BJ (cell line): Measurements from ENCODE around the gene CLDN24. TPM values are rescaled to one million over a fixed set of nuclear protein-coding genes. Genes with fewer than 3 reads are reported as not detected.

Experiments used
- CTCF ChIA-PET: fragments of 350-600 bp; formaldehyde crosslinking; extraction: SDS; loops from one replicate; lab custom pipeline; 2021; ENCODE audit warnings: antibody characterized with exemption, inconsistent platforms; lab: Yijun Ruan, JAX
- POLR2A ChIA-PET: fragments of 300-600 bp; sonication (Branson Sonifier 250); formaldehyde crosslinking; extraction: SDS; loops from one replicate; lab custom pipeline; 2021; ENCODE audit warnings: antibody characterized with exemption; lab: Charles Lee
- DNase-seq: peaks from one replicate; pipeline ENCODE4 v3.0.0-alpha.2; 2011; ENCODE audit warnings: low read depth
- H3K27me3 ChIP-seq: 2 replicates; pipeline ENCODE4 v1.6.0; 2011; ENCODE audit warnings: low read length; ENCODE audit not compliant: control insufficient read depth, insufficient read depth
- H3K36me3 ChIP-seq: 2 replicates; pipeline ENCODE4 v1.5.1; 2011; ENCODE audit warnings: low read length; ENCODE audit not compliant: control insufficient read depth, insufficient read depth
- H3K4me3 ChIP-seq: 2 replicates; pipeline ENCODE4 v1.5.1; 2011; ENCODE audit warnings: low read depth, mild to moderate bottlenecking, control low read depth, low read length
- polyA plus RNA-seq: library from polyadenylated mRNA; depleted of rRNA; stranded (reverse); fragments of >200 nt; gene quantifications from 2 replicates; pipeline ENCODE4 v1.2.3, GENCODE V29; 2011
- TF ChIP-seq, protein P1 (sequence below): IDR thresholded peaks from 2 replicates; pipeline ENCODE4 v1.5.1; 2011; ENCODE audit warnings: low read depth, mild to moderate bottlenecking, control low read depth, inconsistent platforms, low read length, moderate library complexity; ENCODE audit not compliant: insufficient read depth

Gene CLDN24
- polyA plus RNA-seq, 1 experiment, result not detected

GRCh38 chr4:183333983-183334382, 11.8 kb upstream of the CLDN24 start:
- no peak for DNase-seq
- CTCF ChIA-PET, result no interaction called here
- Histone ChIP-seq H3K4me3 (no peak overlapping the region), H3K27me3 (no peaks in the 10 kb centered on the region), H3K36me3 (no peaks in the 10 kb centered on the region)
- POLR2A ChIA-PET, result no interaction called here
- TF ChIP-seq, protein P1, sequence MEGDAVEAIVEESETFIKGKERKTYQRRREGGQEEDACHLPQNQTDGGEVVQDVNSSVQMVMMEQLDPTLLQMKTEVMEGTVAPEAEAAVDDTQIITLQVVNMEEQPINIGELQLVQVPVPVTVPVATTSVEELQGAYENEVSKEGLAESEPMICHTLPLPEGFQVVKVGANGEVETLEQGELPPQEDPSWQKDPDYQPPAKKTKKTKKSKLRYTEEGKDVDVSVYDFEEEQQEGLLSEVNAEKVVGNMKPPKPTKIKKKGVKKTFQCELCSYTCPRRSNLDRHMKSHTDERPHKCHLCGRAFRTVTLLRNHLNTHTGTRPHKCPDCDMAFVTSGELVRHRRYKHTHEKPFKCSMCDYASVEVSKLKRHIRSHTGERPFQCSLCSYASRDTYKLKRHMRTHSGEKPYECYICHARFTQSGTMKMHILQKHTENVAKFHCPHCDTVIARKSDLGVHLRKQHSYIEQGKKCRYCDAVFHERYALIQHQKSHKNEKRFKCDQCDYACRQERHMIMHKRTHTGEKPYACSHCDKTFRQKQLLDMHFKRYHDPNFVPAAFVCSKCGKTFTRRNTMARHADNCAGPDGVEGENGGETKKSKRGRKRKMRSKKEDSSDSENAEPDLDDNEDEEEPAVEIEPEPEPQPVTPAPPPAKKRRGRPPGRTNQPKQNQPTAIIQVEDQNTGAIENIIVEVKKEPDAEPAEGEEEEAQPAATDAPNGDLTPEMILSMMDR, result no peak

DNA sequence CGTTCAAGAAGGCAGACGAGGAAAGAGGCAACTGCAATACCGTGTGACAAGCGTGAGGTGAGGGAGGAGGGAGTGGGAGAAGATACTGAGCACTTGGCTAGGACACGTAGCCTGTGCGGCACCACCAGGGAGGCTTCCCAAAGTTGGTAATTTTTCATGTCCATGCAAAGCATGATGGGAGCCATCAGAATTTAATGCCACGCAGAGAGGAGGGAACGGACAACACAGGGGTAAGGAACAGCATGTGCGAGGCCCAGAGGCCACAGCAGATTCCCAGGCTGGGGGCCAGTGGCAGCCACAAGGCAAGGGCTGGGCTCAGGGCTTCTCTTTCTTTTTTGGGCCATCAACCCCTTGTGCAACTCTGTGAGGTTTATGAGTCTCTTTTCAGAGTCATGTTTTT, 11.0 kb upstream of the CLDN24 start:
- no peak overlapping the region for H3K4me3 ChIP-seq
- DNase-seq, result no peak
- POLR2A ChIA-PET, result no interaction called here
- TF ChIP-seq, protein P1, result no peak
- no peaks in the 10 kb centered on the region for H3K27me3 ChIP-seq
- no peaks in the 10 kb centered on the region for H3K36me3 ChIP-seq
- CTCF ChIA-PET, result no interaction called here

- TF ChIP-seq, protein P1, result no peak
- CTCF ChIA-PET, result no interaction called here
These were observed 10.2 kb upstream of the CLDN24 start for GRCh38 chr4:183332447-183332846.

GRCh38 chr4:183330841-183331240, 8.6 kb upstream of the CLDN24 start:
- Histone ChIP-seq H3K4me3 (no peak overlapping the region), H3K36me3 (no peaks in the 10 kb centered on the region), H3K27me3 (no peaks in the 10 kb centered on the region)
- TF ChIP-seq, protein P1, result no peak
- ChIA-PET CTCF (no interaction called here), POLR2A (no interaction called here)
- DNase-seq, result no peak

More at GRCh38 chr4:183332447-183332846, 10.2 kb upstream of the CLDN24 start:
- H3K36me3 ChIP-seq, result no peaks in the 10 kb centered on the region
- DNase-seq, result no peak
- POLR2A ChIA-PET, result no interaction called here
- no peaks in the 10 kb centered on the region for H3K27me3 ChIP-seq
- no peak overlapping the region for H3K4me3 ChIP-seq

DNA sequence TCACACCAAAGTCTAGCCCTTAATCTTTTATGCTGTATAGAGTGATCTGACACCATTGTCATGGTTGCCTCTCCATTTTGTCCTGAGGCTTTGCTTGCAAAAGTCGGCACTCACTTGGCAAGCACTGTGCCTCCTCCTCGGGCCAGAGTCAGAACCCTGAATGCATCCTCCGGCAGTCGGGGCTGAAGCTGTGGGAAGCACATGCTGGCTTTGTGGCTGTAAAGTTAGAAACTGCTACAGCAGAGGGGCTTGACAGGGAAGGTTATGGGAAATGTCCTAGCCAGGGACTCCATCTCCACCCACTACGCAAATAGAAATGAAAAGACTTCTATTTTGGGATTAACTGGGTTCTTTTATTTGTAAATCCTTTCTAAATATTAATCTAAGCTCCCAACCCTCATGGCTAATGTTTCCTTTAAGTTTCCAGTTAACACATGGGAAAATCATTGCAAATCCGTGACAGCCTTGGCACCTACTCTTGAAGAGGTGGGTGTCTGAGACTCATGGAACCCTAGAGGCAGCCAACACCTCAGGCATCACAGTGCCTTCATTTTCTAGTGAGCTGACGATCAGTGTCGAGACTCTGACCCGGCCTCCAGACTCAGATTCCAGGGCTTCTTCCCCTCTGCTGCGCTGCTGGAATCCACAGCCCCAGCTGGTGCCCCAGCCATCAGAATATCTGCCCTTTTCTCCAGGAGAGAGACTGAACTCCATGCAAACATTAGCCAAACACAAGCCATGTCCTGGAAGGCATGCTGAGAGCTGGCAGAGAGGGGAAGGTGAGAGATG, 7.9 kb upstream of the CLDN24 start:
- POLR2A ChIA-PET, result no interaction called here
- Histone ChIP-seq H3K27me3 (no peaks in the 10 kb centered on the region), H3K4me3 (no peak overlapping the region), H3K36me3 (no peaks in the 10 kb centered on the region)
- no peak for DNase-seq
- CTCF ChIA-PET, result no interaction called here
- TF ChIP-seq, protein P1, result no peak
